Lower leg skin (tissue), 4 donors: ENCODE data around the gene MVD. TPM values are rescaled to one million over a fixed set of nuclear protein-coding genes. Genes with fewer than 3 reads are reported as not detected.

Experiments used
- DNase-seq, 2 donors: peaks; one replicate each; pipeline ENCODE4 v3.0.0-alpha.2; 2019; ENCODE audit warnings: low spot score in 2 of 2
- H3K4me3 ChIP-seq: fragments of 200-600 bp; sonication (generic); 2 replicates; pipeline ENCODE4 v1.5.1; 2017; ENCODE audit warnings: mild to moderate bottlenecking, low read depth; ENCODE audit not compliant: poor library complexity, severe bottlenecking
- POLR2A ChIP-seq, 2 donors: fragments of 450-650 bp; IDR thresholded peaks; one replicate each; pipeline ENCODE4 v1.6.1; 2016 to 2017; ENCODE audit warnings: antibody characterized with exemption in 2 of 2, mild to moderate bottlenecking in 1 of 2, moderate library complexity in 1 of 2
- WGBS, 2 donors: methylation state at CpG; one replicate each; pipeline ENCODE4 v1.1.5; 2018; 5-methylcytosine and 5-hydroxymethylcytosine counted together
- intact Hi-C: fragments of 100-400 bp; cut with DNase I; formaldehyde crosslinking; loops from one replicate; pipeline ENCODE4 v1.15.0; 2023; ENCODE audit warnings: low total_unique reads
- total RNA-seq, 4 donors: library from RNA; depleted of rRNA; stranded (reverse); fragments of >200 nt; gene quantifications; one replicate each; pipeline ENCODE4 v1.1.0, GENCODE V29; 2016
- TF ChIP-seq, protein P1 (sequence below), 3 donors: fragments of 450-650 bp; IDR thresholded peaks; one replicate each; pipeline ENCODE4 v1.5.1; 2016; ENCODE audit warnings: antibody characterized with exemption in 3 of 3, mild to moderate bottlenecking in 3 of 3, moderate library complexity in 2 of 3

MVD gene
- total RNA-seq, 4 donors from 2014 or later: 40.2 to 93.5 (median 67.1) TPM

DNA sequence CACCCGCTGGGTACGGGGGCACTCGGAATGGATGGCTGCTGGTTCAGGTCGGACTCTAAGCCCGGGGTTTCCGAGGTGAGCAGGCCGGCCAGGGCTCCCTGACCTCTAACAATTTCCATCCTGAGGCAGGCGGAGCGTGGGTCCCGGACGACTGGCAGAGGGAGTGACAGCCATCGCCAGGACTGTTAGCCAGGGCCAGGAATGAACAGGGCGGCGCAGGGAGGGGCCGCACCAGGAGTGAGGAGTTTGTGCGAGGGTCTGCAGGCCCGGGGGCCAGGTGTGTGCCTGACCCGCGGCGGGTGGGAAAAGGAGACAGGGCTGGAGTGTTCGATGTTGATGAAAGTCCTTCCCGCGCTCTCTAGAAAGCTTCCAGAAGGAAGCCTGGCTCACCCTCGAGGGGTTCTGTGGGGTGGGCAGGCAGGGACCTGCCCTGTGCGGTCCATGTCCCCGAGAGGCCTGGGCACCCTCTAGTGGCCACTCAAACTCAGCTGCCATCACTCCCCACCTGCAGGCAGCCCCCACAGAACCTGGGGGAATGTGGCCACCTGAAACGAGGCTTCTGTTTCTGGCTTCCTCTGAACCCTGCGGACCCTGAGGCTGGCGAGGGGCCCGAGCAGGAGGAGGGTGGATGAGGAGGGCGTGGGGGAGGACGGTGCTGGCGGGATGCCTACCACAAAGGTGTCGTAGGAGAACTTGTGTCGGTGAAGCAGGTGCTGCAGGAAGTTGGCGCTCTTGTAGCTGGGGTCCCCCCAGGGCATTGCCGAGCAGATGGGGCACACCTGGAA lies 35.1 kb upstream of the MVD start:
- no peak for DNase-seq
- 83 to 87% methylated on average over 32 to 37 of the region's 37 CpGs for WGBS, 2 donors
- H3K4me3 ChIP-seq: no peak overlapping the region
- TF ChIP-seq POLR2A (IDR thresholded peaks at IDR 0.05): no peak
- TF ChIP-seq, protein P1, sequence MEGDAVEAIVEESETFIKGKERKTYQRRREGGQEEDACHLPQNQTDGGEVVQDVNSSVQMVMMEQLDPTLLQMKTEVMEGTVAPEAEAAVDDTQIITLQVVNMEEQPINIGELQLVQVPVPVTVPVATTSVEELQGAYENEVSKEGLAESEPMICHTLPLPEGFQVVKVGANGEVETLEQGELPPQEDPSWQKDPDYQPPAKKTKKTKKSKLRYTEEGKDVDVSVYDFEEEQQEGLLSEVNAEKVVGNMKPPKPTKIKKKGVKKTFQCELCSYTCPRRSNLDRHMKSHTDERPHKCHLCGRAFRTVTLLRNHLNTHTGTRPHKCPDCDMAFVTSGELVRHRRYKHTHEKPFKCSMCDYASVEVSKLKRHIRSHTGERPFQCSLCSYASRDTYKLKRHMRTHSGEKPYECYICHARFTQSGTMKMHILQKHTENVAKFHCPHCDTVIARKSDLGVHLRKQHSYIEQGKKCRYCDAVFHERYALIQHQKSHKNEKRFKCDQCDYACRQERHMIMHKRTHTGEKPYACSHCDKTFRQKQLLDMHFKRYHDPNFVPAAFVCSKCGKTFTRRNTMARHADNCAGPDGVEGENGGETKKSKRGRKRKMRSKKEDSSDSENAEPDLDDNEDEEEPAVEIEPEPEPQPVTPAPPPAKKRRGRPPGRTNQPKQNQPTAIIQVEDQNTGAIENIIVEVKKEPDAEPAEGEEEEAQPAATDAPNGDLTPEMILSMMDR (IDR thresholded peaks at IDR 0.05): no peak
- intact Hi-C loops: no loop called here

DNA sequence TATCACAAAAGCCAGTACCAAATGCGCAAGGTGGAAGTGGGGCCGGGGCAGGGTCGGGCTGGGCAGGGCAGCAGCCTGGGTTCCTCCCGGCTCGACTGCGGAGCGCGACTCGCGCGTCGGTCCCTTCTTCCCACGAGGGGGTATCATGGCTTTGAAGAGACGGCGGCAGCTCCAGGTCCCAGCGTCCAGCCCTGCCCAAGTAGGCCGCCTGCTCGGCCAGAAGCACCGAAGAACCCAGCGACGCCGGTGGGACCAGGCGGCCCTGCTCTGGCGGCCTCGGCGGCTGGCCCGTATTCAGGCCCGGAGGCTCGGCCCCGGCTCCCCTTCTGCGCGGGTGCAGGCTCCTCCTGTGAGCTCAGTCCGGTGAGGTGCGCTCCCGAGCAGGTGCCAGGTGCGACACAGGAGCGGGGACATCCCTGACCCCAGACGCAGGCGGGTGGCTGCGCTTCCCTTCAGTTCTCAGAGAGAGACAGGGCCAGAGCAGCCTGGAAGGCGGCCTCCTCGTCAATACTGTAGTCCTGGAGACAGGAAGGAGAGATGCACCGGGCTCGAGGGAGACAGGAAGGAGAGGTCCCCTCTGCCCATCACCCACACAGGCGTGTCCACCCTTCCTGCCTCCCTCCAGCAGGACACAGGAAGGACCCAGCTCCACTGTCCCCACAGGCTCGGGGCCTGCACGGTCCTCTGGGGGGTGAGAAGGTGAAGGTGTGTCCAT lies 34.4 kb upstream of the MVD start:
- no peak overlapping the region for H3K4me3 ChIP-seq
- no peak for TF ChIP-seq POLR2A (IDR thresholded peaks at IDR 0.05)
- TF ChIP-seq, protein P1 (IDR thresholded peaks at IDR 0.05): no peak
- 89 to 91% methylated on average over 35 to 39 of the region's 47 CpGs for WGBS, 2 donors
- DNase-seq: no peak
- intact Hi-C loops: no loop called here

DNA sequence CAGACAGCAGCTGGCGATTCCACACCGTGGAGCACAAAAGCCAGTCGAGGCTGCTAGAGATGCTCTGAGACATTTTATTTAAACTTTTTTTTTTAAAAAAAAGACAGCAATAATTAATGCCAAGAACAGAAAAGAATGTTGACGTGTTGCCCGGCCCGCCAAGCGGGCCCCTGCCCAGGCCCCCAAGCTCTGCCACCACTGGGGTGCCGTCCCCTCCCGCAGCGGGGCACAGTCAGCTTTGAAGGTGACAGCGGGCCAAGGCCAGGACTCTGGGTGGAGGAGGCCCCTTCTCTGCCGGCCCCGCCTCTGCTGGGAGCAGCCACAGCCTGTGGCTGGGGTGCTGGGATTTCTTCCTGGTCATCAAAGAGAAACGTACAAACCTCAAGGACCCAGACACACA lies 33.5 kb upstream of the MVD start:
- DNase-seq: no peak
- no peak overlapping the region for H3K4me3 ChIP-seq
- intact Hi-C loops: no loop called here
- 86 to 89% methylated on average over 14 of the region's 14 CpGs for WGBS, 2 donors
- TF ChIP-seq, protein P1 (IDR thresholded peaks at IDR 0.05): no peak
- TF ChIP-seq POLR2A (IDR thresholded peaks at IDR 0.05): no peak

DNA sequence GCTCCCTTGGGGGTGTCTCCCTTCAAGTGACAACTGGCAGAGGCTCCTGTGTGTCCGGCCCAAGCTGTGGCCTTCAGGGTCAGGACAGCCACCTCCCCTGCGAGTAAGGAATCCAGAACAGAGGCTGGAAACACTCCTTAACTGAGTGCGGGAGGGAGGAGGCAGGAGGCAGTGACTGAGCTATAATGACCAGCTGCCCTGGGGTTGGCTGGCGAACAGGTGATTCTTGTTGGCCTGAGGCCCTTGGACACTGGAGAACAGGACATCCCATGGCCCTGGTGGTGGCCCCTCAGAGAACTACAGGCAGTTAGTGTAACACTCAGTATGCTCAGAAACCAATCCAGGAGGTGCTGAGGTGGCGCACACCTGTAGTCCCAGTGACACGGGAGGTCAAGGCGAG lies 32.9 kb upstream of the MVD start:
- 93 to 96% methylated on average over 7 of the region's 7 CpGs for WGBS, 2 donors
- intact Hi-C loops: no loop called here

DNA sequence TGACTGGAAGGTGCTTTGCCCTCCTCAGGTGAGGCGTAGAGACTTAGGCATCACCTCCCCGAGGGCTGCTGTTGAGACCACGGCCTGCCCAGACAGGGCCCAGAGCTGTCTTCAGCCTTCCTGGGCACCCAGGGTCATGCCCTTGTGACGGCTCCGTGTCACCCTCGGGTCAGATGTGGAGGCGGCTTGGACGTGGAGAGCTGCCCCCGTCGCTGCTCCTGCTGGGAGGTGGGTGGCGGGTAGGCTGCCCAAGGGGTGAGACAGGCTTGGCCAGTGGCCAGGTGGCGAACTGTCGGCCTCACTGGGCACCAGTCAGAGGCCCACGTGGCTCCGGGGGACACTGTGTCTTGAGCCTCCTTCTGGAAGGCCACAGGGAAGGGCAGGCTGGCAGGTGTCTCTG lies 32.3 kb upstream of the MVD start:
- no peak for DNase-seq
- 63 to 79% methylated on average over 8 to 15 of the region's 15 CpGs for WGBS, 2 donors
- no peak overlapping the region for H3K4me3 ChIP-seq
- TF ChIP-seq, protein P1 (IDR thresholded peaks at IDR 0.05): no peak
- TF ChIP-seq POLR2A (IDR thresholded peaks at IDR 0.05): no peak
- intact Hi-C loops: no loop called here

More for the DNA sequence above, 32.9 kb upstream of the MVD start:
- H3K4me3 ChIP-seq: no peak overlapping the region
- DNase-seq: no peak
- TF ChIP-seq POLR2A (IDR thresholded peaks at IDR 0.05): no peak
- TF ChIP-seq, protein P1 (IDR thresholded peaks at IDR 0.05): no peak
